GM21360 (cell line): ENCODE data around the gene OPCML.

Experiments
- ATAC-seq: cut with Tn5 transposase; IDR thresholded peaks from one replicate; pipeline ENCODE4 v1.9.1; 2021; ENCODE audit warnings: mild to moderate bottlenecking, moderate library complexity; ENCODE audit not compliant: unreplicated experiment

Gene OPCML

DNA sequence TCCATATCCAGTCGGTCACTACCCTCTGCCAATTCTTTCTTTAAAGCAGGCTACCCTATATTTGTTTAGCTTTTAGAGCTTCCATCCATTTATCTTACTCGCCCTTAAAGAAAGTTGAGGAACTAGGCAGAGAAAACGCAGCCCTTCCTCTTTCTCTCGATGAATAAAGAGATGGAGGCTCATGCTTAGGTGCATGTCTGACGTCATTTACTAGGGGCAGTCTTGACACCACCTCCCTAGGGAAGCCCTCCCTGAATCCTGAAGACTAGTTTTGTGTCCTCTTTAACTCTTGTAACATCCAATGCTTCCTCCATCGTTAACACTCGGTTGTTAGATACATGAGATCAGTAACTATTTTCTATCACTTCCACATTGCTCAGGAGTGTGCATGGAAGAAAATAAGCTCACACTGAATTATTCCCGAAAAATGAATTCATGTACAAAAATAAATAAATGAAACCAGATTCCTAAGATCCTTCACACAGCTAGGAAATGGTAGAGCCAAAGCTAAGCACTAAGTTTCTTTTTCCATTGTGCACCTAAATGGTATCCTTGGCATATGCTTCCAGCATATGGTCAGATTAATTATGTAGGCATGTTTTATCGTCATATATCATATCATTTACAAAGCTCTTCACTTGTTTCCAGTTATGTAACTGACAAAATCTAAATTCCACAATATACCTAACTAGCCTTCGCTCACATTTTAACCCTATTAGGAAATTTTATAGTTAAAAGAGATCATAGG is 291.2 kb downstream of the OPCML start:
- ATAC-seq = no peak

- ATAC-seq = no peak
Measured at GRCh38 chr11:133239575-133239974, 292.7 kb downstream of the OPCML start.

- no peak for ATAC-seq
Measured at GRCh38 chr11:133238495-133238894, 293.8 kb downstream of the OPCML start.

- ATAC-seq = no peak
Measured at GRCh38 chr11:133238027-133238426, 294.3 kb downstream of the OPCML start.

DNA sequence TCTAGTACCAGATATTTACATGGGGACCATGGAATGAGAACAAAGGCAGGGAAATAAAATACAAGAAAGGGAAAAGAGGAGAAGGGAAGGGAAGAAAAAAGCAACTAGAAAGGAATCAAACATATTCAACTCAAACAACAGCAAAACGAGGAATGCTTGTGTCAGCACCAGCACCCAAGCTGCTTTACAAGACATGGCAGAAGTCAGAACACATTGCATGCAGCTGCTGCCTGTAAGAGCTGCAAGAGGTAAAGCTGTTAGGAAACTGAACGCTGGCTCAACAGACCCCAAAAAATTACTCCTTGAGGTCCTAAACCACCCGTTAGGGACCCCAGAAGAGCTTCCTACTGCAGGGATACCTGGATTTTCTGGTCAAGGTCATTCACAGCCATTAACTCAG is 296.9 kb downstream of the OPCML start:
- ATAC-seq = no peak

- ATAC-seq = no peak
Measured at GRCh38 chr11:133234883-133235282, 297.4 kb downstream of the OPCML start.

GRCh38 chr11:133232665-133233064 is 299.6 kb downstream of the OPCML start:
- no peak for ATAC-seq

DNA sequence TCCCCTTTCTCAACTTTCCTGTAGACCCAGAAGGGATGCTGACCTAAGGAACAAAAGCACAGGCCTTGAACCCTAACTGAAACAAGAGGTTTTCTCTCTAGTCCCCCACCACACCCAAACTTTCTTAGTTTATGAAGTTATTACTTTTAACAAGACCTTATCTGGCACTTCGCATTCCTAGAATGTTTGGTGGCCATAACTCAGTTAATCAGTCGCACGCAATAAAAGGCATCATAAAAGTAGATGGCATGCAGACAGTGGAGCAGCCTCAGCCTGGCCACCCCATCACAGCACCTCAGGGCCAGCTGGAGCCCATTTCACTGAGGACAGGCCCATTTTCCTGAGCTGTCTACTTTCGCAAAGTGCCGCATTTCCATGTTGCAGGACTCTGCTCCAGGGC is 301.9 kb downstream of the OPCML start:
- no peak for ATAC-seq

DNA sequence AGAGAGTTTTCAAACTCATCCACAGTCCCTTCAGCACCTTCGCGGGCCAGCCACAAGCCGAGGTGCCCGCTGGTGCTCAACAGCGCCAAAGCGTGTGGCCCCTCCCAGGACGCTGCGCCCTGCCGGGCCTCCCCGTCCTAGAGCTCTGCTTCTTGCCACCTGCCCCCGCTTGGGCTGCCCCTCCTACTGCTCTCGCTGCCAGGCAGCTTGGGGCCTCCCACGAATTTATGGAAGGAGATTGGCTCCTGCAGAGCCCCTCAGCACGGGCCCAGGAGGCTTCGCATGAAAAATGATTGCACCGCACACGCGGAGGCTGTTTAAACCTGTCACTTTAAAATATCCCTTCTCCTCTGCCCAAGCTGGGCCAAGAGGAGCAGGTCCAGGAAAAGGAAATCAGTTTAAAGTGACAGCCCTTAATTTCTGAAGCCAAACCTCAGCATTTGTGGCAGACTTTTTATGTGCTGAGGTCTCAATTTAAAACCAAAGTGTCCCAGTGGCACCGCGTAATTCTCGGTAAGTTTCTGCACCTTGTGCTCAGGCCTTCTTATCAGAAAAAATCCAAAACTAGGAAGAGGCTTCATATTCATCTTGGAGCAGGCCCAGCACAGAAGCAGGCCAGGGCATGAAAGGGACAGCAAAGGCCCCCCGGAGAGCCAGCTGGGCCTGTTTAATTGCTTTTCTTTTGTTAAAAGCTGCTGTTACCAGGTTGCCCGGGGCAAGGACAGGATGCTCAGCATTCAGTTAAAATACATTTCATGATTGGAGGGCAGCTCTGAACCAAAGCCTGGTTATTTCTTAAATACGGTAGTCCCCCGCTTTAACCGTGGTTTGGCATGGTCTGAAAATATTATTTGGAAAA is 303.6 kb downstream of the OPCML start:
- no peak for ATAC-seq

DNA sequence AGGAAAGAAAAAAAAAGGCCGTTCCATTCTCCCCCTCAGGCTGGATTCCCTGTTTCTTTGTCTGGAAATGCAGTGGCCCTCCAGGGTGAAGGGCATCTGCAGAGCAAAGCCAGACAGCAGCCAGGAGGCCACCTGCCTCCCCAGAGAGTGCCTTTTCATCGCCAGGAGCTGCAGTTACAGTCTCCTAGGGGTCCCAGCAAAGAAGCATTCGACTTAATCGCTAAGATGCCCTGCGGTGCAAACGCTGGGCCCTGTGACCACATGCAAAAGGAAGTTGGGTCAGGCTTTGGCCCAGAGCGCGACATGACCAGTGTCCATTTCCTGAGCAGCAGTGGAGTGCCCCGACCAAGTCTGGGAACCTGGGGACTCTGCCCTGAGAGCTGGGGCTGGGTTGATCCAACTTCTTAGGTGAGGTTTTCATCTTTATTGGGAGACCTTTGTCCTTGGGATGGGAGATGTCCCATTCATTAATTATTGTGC is 304.6 kb downstream of the OPCML start:
- no peak for ATAC-seq

DNA sequence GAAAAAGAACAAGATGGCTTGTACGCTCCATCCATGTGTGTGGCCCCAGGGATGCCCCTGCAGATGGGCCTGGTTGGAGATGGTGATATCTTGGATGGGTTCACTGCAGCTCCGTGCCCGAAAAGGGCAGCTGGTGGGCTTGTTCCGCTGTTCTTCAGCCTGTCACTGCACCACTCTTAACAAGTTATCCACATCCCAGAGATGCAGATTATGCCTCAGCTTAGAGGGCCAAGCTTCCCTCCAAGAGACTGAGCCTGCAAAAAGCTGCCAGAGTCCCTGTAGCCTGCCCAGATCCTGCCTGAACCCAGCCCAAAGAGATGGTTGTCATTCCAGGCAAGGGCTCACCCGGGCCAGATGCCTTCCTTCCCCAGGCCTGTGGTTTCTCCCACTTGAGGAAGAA is 308.0 kb downstream of the OPCML start:
- ATAC-seq = no peak

GRCh38 chr11:133222425-133223330 is 309.6 kb downstream of the OPCML start:
- no peak for ATAC-seq

- ATAC-seq = no peak
Measured at GRCh38 chr11:133219543-133219942, 312.8 kb downstream of the OPCML start.

DNA sequence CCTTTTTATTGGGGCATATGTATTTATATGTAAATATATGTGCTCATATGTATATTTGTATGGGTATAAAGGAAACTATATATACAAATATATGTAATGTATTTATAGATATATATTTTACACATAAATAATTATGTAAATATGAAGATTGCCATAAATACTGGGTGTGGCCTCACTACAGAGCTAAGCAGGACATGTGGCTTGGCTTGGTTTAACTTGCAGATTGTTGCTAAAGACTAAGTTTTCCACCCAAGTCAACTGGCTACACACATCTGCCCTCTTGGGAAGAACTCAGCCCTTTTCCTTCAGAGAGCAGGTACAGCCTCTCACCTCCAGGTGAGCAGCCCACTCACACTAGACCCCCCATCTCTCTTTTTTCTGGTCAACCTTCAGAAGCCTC is 315.5 kb downstream of the OPCML start:
- ATAC-seq = no peak

DNA sequence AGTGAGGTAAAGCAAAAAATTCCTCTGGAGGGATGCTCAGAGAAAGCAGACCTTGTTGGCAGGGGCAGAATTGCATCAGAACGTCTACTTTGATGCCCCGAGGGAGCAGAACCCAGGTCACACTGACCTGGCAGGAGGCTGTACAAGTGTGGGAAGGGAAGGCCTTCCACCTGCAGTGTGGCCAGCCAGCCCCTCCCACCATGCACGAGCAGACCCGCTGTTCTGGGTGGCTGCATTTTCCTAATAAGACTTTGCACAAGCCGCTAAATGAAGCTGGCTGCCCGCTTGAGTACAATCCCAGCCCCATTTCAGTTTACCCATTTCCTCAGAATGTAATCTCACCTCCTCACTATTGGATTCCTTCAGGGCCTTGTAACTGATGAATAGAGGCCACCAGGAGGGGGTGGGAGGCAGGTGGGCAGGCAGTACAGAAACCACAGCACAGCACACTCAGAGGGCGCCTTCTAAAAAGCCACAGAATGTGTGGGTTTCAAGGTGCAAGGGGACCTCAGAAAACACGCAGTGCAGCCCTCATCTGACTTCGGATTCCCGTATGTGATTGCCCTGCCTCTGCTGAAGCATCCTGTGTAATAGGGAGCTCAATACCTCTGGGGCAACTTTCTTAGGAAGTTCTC is 316.6 kb downstream of the OPCML start:
- no peak for ATAC-seq

DNA sequence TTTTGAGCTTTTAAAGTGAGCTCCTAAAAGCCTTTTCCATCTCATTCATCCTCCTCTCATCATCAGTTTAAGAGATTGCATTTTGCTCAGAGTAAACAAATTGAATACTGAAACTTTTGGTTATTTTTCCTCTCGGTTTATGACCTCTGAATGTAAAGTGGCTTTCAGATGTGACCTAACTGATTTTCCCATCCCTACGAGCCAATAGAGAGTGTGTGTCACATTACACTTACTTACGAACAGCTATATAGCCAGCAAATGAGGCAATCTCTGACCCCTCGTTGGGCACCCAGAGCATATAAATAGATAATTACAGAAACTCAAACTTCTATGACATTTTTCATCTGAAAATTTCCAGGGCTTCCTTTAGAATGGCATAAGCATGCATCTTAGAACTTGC is 317.7 kb downstream of the OPCML start:
- no peak for ATAC-seq

- ATAC-seq = no peak
Measured at GRCh38 chr11:133212201-133212600, 320.1 kb downstream of the OPCML start.

GRCh38 chr11:133207995-133208394 is 324.3 kb downstream of the OPCML start:
- no peak for ATAC-seq

GRCh38 chr11:133206313-133207005 is 325.8 kb downstream of the OPCML start:
- ATAC-seq = peak; percentile 68

DNA sequence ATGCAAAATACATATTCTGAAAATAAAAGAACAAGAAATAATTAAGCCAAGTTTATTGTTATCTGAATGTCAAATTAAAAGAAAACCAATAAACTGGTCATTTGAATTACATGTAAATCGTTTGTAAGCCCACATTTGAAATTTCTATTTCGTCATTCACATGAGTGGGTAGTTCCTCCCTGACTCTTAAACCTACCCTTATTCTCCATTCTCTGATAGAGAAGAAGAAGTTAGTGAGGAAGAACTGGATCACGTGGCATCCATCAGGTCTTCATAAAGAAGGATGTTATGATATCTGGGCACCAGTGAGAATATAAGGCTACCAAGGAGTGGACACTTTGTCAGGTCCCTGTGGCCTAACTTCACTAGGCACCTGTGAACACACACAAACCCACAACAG is 328.1 kb downstream of the OPCML start:
- no peak for ATAC-seq
